Hepatocyte (in vitro differentiated cells): ENCODE results near the gene KDM6A.

Source experiments
- EZH2phosphoT487 ChIP-seq: fragments of 200-600 bp; sonication (generic); IDR thresholded peaks from one replicate; pipeline ENCODE4 v1.6.1; 2018; ENCODE audit warnings: antibody characterized with exemption, mild to moderate bottlenecking, low read depth, moderate library complexity; ENCODE audit not compliant: unreplicated experiment, severe bottlenecking
- TF ChIP-seq, protein P1 (sequence below): fragments of 200-600 bp; sonication (generic); IDR thresholded peaks from 2 replicates; pipeline ENCODE4 v1.5.1; 2016; ENCODE audit warnings: antibody characterized with exemption, mild to moderate bottlenecking; ENCODE audit not compliant: poor library complexity

- TF ChIP-seq, protein P1, sequence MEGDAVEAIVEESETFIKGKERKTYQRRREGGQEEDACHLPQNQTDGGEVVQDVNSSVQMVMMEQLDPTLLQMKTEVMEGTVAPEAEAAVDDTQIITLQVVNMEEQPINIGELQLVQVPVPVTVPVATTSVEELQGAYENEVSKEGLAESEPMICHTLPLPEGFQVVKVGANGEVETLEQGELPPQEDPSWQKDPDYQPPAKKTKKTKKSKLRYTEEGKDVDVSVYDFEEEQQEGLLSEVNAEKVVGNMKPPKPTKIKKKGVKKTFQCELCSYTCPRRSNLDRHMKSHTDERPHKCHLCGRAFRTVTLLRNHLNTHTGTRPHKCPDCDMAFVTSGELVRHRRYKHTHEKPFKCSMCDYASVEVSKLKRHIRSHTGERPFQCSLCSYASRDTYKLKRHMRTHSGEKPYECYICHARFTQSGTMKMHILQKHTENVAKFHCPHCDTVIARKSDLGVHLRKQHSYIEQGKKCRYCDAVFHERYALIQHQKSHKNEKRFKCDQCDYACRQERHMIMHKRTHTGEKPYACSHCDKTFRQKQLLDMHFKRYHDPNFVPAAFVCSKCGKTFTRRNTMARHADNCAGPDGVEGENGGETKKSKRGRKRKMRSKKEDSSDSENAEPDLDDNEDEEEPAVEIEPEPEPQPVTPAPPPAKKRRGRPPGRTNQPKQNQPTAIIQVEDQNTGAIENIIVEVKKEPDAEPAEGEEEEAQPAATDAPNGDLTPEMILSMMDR = no peak
- no peak for TF ChIP-seq EZH2phosphoT487
Observed at GRCh38 chrX:45050558-45050957, 177.6 kb downstream of the KDM6A start.
